ENCODE measurements around the gene ZBED1.

ZBED1 gene

DNA sequence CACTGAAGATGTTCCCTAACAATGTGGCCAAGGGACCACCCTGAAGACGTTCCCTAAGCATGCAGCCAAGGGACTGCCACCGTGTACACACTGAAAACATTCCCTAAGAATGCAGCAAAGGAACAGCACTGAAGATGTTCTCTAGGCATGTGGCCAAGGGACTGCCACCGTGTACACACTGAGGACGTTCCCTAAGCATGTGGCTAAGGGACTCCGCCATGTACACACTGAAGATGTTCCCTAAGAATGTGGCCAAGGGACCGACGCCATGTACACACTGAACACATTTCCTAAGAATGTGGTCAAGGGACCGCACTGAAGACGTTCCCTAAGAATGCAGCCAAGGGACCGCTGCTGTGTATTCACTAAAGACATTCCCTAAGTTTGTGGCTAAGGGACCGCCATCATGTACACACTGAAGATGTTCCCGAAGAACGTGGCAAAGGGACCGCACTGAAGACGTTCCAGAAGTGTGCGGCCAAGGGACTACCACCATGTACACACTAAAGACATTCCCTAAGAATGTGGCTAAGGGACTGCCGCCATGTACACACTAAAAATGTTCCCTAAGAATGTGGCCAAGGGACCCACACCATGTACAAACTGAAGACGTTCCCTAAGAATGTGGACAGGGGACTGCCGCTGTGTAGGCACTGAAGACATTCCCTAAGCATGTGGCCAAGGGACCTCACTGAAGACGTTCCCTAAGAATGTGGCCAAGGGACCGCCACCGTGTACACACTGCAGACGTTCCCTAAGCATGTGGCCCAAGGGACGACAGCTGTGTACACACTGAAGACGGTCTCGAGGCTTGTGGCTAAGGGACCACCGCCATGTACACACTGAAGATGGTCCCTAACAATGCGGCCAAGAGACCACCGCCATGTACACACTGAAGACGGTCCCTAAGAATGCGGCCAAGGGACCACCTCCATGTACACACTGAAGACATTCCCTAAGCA is 54.8 kb downstream of the ZBED1 start:
- DNase-seq (no peak), ATAC-seq (no peak)
- Mint-ChIP-seq H3K27ac (no peak overlapping the region), H3K4me3 (no peak overlapping the region), H3K27me3 (no peaks in the 10 kb centered on the region), H3K4me1 (peaks cover 4% of the 10 kb centered on the region), H3K9me3 (peaks cover 3 to 4% of the 10 kb centered on the region in 2 donors)

DNA sequence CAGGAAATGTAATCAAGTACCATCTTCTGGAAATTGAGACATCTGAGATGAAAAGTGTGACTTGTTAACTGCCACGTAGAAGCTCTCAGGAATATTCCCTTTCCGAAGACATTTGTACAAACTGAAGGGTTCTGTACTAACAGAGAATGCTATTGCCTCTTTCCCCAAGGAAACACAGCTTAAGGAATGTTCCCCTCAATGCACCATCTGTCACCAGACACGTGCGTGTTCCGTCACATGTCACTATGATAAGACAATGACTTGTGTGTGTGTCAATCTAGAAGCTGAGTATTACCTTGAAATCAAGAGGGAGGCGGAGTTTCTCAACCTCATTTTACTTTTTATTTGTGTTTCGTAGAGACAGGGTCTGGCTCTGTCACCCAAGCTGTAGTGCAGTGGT is 58.1 kb downstream of the ZBED1 start:
- H3K4me3 Mint-ChIP-seq = no peak overlapping the region
- H3K4me1 Mint-ChIP-seq = no peaks in the 10 kb centered on the region
- no peak for DNase-seq
- H3K27me3 Mint-ChIP-seq = no peaks in the 10 kb centered on the region
- no peak overlapping the region for H3K27ac Mint-ChIP-seq
- ATAC-seq = no peak
- peaks cover 5 to 18% of the 10 kb centered on the region in 2 donors for H3K9me3 Mint-ChIP-seq

- Mint-ChIP-seq H3K9me3 (peaks cover 5 to 18% of the 10 kb centered on the region in 2 donors), H3K27me3 (no peaks in the 10 kb centered on the region), H3K27ac (no peak overlapping the region), H3K4me1 (no peaks in the 10 kb centered on the region), H3K4me3 (no peak overlapping the region)
- ATAC-seq (no peak), DNase-seq (no peak)
Observed at GRCh38 chrX:2441466-2441865, 59.3 kb downstream of the ZBED1 start.

- Mint-ChIP-seq H3K27me3 (no peaks in the 10 kb centered on the region), H3K27ac (no peak overlapping the region), H3K4me1 (peaks cover 5% of the 10 kb centered on the region), H3K4me3 (no peak overlapping the region), H3K9me3 (peaks cover 5 to 18% of the 10 kb centered on the region in 2 donors)
- DNase-seq = no peak
- no peak for ATAC-seq
Observed at GRCh38 chrX:2439613-2440012, 61.2 kb downstream of the ZBED1 start.

Measured in stimulated activated naive CD8-positive, alpha-beta T cell treated with anti-CD3 and anti-CD28 coated beads, Interleukin-15, amount 100 ng/mL, for 72 hours (primary cell).